Rectal smooth muscle tissue (tissue), 1 donor: ENCODE data around the gene CAMK2B.

ENCODE experiments used
- H3K27ac ChIP-seq: one replicate; pipeline ENCODE4 v1.7.0; 2013; ENCODE audit warnings: low read depth, low read length, inconsistent platforms
- H3K27me3 ChIP-seq: one replicate; pipeline ENCODE4 v1.7.0; 2013; ENCODE audit warnings: low read length; ENCODE audit not compliant: control insufficient read depth, insufficient read depth
- H3K36me3 ChIP-seq: one replicate; pipeline ENCODE4 v1.7.0; 2013; ENCODE audit warnings: low read length; ENCODE audit not compliant: control insufficient read depth, insufficient read depth
- H3K4me1 ChIP-seq: one replicate; pipeline ENCODE4 v1.7.0; 2013; ENCODE audit warnings: low read length; ENCODE audit not compliant: control insufficient read depth, insufficient read depth
- H3K4me3 ChIP-seq: one replicate; pipeline ENCODE4 v1.7.0; 2013; ENCODE audit warnings: low read length
- H3K9ac ChIP-seq: one replicate; pipeline ENCODE4 v1.7.0; 2013; ENCODE audit warnings: low read length

Gene CAMK2B

GRCh38 chr7:44222074-44222473, 103.3 kb downstream of the CAMK2B start:
- Histone ChIP-seq H3K27ac (no peak overlapping the region), H3K4me1 (no peaks in the 10 kb centered on the region), H3K27me3 (no peaks in the 10 kb centered on the region), H3K36me3 (no peaks in the 10 kb centered on the region), H3K4me3 (no peak overlapping the region), H3K9ac (no peak overlapping the region)

GRCh38 chr7:44221231-44221791, 104.1 kb downstream of the CAMK2B start:
- H3K36me3 ChIP-seq: no peaks in the 10 kb centered on the region
- H3K9ac ChIP-seq: no peak overlapping the region
- H3K4me3 ChIP-seq: no peak overlapping the region
- H3K4me1 ChIP-seq: no peaks in the 10 kb centered on the region
- H3K27me3 ChIP-seq: no peaks in the 10 kb centered on the region
- H3K27ac ChIP-seq: no peak overlapping the region

- H3K4me3 ChIP-seq: no peak overlapping the region
Measured at GRCh38 chr7:44220358-44221112, 104.9 kb downstream of the CAMK2B start.

GRCh38 chr7:44220046-44220357, 105.4 kb downstream of the CAMK2B start:
- no peak overlapping the region for H3K4me3 ChIP-seq
- no peaks in the 10 kb centered on the region for H3K36me3 ChIP-seq
- no peaks in the 10 kb centered on the region for H3K27me3 ChIP-seq
- H3K9ac ChIP-seq: no peak overlapping the region
- no peaks in the 10 kb centered on the region for H3K4me1 ChIP-seq
- H3K27ac ChIP-seq: no peak overlapping the region

More at GRCh38 chr7:44220358-44221112, 104.9 kb downstream of the CAMK2B start:
- Histone ChIP-seq H3K36me3 (no peaks in the 10 kb centered on the region), H3K27me3 (no peaks in the 10 kb centered on the region), H3K27ac (no peak overlapping the region), H3K4me1 (no peaks in the 10 kb centered on the region), H3K9ac (no peak overlapping the region)

- no peaks in the 10 kb centered on the region for H3K4me1 ChIP-seq
- no peaks in the 10 kb centered on the region for H3K27me3 ChIP-seq
- H3K27ac ChIP-seq: no peak overlapping the region
- H3K36me3 ChIP-seq: no peaks in the 10 kb centered on the region
- no peak overlapping the region for H3K4me3 ChIP-seq
- no peak overlapping the region for H3K9ac ChIP-seq
Measured at GRCh38 chr7:44219371-44220045, 105.9 kb downstream of the CAMK2B start.

- H3K27ac ChIP-seq: no peak overlapping the region
- no peak overlapping the region for H3K9ac ChIP-seq
- H3K36me3 ChIP-seq: no peaks in the 10 kb centered on the region
- no peak overlapping the region for H3K4me3 ChIP-seq
- H3K27me3 ChIP-seq: no peaks in the 10 kb centered on the region
- no peaks in the 10 kb centered on the region for H3K4me1 ChIP-seq
Measured at GRCh38 chr7:44218418-44219201, 106.8 kb downstream of the CAMK2B start.

GRCh38 chr7:44217852-44218402, 107.5 kb downstream of the CAMK2B start:
- Histone ChIP-seq H3K27ac (no peak overlapping the region), H3K27me3 (no peaks in the 10 kb centered on the region), H3K4me1 (no peaks in the 10 kb centered on the region), H3K9ac (no peak overlapping the region), H3K36me3 (peaks cover under 1% of the 10 kb centered on the region), H3K4me3 (no peak overlapping the region)

- H3K36me3 ChIP-seq: peaks cover 3% of the 10 kb centered on the region
- H3K4me1 ChIP-seq: no peaks in the 10 kb centered on the region
- H3K9ac ChIP-seq: no peak overlapping the region
- H3K4me3 ChIP-seq: no peak overlapping the region
- H3K27ac ChIP-seq: no peak overlapping the region
- H3K27me3 ChIP-seq: no peaks in the 10 kb centered on the region
Measured at GRCh38 chr7:44217223-44217714, 108.1 kb downstream of the CAMK2B start.

- Histone ChIP-seq H3K27ac (no peak overlapping the region), H3K4me3 (no peak overlapping the region), H3K9ac (no peak overlapping the region), H3K36me3 (peaks cover 3% of the 10 kb centered on the region), H3K4me1 (no peaks in the 10 kb centered on the region), H3K27me3 (no peaks in the 10 kb centered on the region)
Measured at GRCh38 chr7:44216521-44217222, 108.7 kb downstream of the CAMK2B start.

GRCh38 chr7:44216019-44216418, 109.4 kb downstream of the CAMK2B start:
- Histone ChIP-seq H3K4me3 (no peak overlapping the region), H3K36me3 (peaks cover 7% of the 10 kb centered on the region), H3K9ac (no peak overlapping the region), H3K27ac (no peak overlapping the region), H3K4me1 (no peaks in the 10 kb centered on the region), H3K27me3 (no peaks in the 10 kb centered on the region)

- H3K27me3 ChIP-seq: no peaks in the 10 kb centered on the region
- H3K4me1 ChIP-seq: no peaks in the 10 kb centered on the region
- H3K36me3 ChIP-seq: peaks cover 11% of the 10 kb centered on the region
- no peak overlapping the region for H3K4me3 ChIP-seq
- H3K27ac ChIP-seq: no peak overlapping the region
- H3K9ac ChIP-seq: no peak overlapping the region
Measured at GRCh38 chr7:44215531-44215930, 109.9 kb downstream of the CAMK2B start.
